ENCODE data around the gene C13orf46. TPM values are rescaled to one million over a fixed set of nuclear protein-coding genes. Genes with fewer than 3 reads are reported as not detected.

C13orf46 gene
- total and polyA plus RNA-seq, 10 of the 15 experiments (the other 5 are each of a cell fraction or from before 2014, with no cell fraction given), result 0.01 to 0.18 (median 0.09) TPM; not detected in 6

Other genes with a start within 250 kb of the C13orf46 start
- 0.06 and 0.22 TPM in 2 replicates for gene TMEM255B, start 214.8 kb downstream of the C13orf46 start, total RNA-seq (2014; rRNA removed)
- gene TMEM255B, start 214.8 kb downstream of the C13orf46 start, total RNA-seq (2014; rRNA removed; fragmentation: Illumina TruSeq; extraction: Trizol), result 0.13 and 0.18 TPM in 2 replicates
- gene TMEM255B, start 214.8 kb downstream of the C13orf46 start, total RNA-seq (2021), result 0.43 and 0.62 TPM in 2 replicates
- 0.04 and 0.05 TPM in 2 replicates for gene TMEM255B, start 214.8 kb downstream of the C13orf46 start, polyA plus RNA-seq (2011; rRNA removed)
- 0.05 and 0.15 TPM in 2 replicates for gene TMEM255B, start 214.8 kb downstream of the C13orf46 start, polyA plus RNA-seq (2014; fragmentation: Illumina TruSeq; extraction: Trizol)
- not detected for gene TMEM255B, start 214.8 kb downstream of the C13orf46 start, polyA plus RNA-seq (2014; fragmentation: Nextera tagmentation; extraction: Ambion mirVana)
- 0.23 and 0.27 TPM in 2 replicates for gene TMEM255B, start 214.8 kb downstream of the C13orf46 start, polyA plus RNA-seq (2014; rRNA removed)
- gene TMEM255B, start 214.8 kb downstream of the C13orf46 start, polyA plus RNA-seq (2016; fragmentation: Nextera tagmentation; extraction: Ambion mirVana), result under 1 TPM in 1 of 2 experiments, not detected in 1; 0.04 TPM
- gene GAS6, start 110.0 kb downstream of the C13orf46 start, total RNA-seq (2014; rRNA removed), result 0.11 TPM in 2 replicates
- gene GAS6, start 110.0 kb downstream of the C13orf46 start, total RNA-seq (2014; rRNA removed; fragmentation: Illumina TruSeq; extraction: Trizol), result 0.09 TPM in 1 of 2 replicates, not detected in the other
- gene GAS6, start 110.0 kb downstream of the C13orf46 start, total RNA-seq (2021), result 0.24 and 0.59 TPM in 2 replicates
- gene GAS6, start 110.0 kb downstream of the C13orf46 start, polyA plus RNA-seq (2011; rRNA removed), result 0.04 and 0.06 TPM in 2 replicates
- 0.07 TPM in 1 of 2 replicates, not detected in the other for gene GAS6, start 110.0 kb downstream of the C13orf46 start, polyA plus RNA-seq (2014; fragmentation: Illumina TruSeq; extraction: Trizol)
- gene GAS6, start 110.0 kb downstream of the C13orf46 start, polyA plus RNA-seq (2014; fragmentation: Nextera tagmentation; extraction: Ambion mirVana), result not detected
- gene GAS6, start 110.0 kb downstream of the C13orf46 start, polyA plus RNA-seq (2014; rRNA removed), result 0.03 and 0.11 TPM in 2 replicates
- gene GAS6, start 110.0 kb downstream of the C13orf46 start, polyA plus RNA-seq (2016; fragmentation: Nextera tagmentation; extraction: Ambion mirVana), result under 1 TPM; 0.36 to 0.38 TPM
- gene RASA3, start 158.5 kb upstream of the C13orf46 start, total RNA-seq (2014; rRNA removed), result 18.2 and 19.1 TPM in 2 replicates
- 14.6 and 16.6 TPM in 2 replicates for gene RASA3, start 158.5 kb upstream of the C13orf46 start, total RNA-seq (2014; rRNA removed; fragmentation: Illumina TruSeq; extraction: Trizol)
- gene RASA3, start 158.5 kb upstream of the C13orf46 start, total RNA-seq (2021), result 29.4 and 33.9 TPM in 2 replicates
- gene RASA3, start 158.5 kb upstream of the C13orf46 start, polyA plus RNA-seq (2011; rRNA removed), result 10.5 and 15.0 TPM in 2 replicates
- gene RASA3, start 158.5 kb upstream of the C13orf46 start, polyA plus RNA-seq (2014; fragmentation: Illumina TruSeq; extraction: Trizol), result 13.8 and 19.8 TPM in 2 replicates
- gene RASA3, start 158.5 kb upstream of the C13orf46 start, polyA plus RNA-seq (2014; fragmentation: Nextera tagmentation; extraction: Ambion mirVana), result 1 to 10 TPM in 1 of 2 experiments, under 1 TPM in 1; 0.79 to 2.1 TPM
- gene RASA3, start 158.5 kb upstream of the C13orf46 start, polyA plus RNA-seq (2014; rRNA removed), result 28.5 and 29.0 TPM in 2 replicates
- 10 to 100 TPM; 16.5 to 18.6 TPM for gene RASA3, start 158.5 kb upstream of the C13orf46 start, polyA plus RNA-seq (2016; fragmentation: Nextera tagmentation; extraction: Ambion mirVana)
- not detected in 2 replicates for gene CFAP97D2, start 205.2 kb upstream of the C13orf46 start, total RNA-seq (2014; rRNA removed)
- gene CFAP97D2, start 205.2 kb upstream of the C13orf46 start, total RNA-seq (2014; rRNA removed; fragmentation: Illumina TruSeq; extraction: Trizol), result not detected in 2 replicates
- not detected in 2 replicates for gene CFAP97D2, start 205.2 kb upstream of the C13orf46 start, total RNA-seq (2021)
- not detected in 2 replicates for gene CFAP97D2, start 205.2 kb upstream of the C13orf46 start, polyA plus RNA-seq (2011; rRNA removed)
- not detected in 2 replicates for gene CFAP97D2, start 205.2 kb upstream of the C13orf46 start, polyA plus RNA-seq (2014; fragmentation: Illumina TruSeq; extraction: Trizol)
- gene CFAP97D2, start 205.2 kb upstream of the C13orf46 start, polyA plus RNA-seq (2014; fragmentation: Nextera tagmentation; extraction: Ambion mirVana), result not detected
- not detected in 2 replicates for gene CFAP97D2, start 205.2 kb upstream of the C13orf46 start, polyA plus RNA-seq (2014; rRNA removed)
- gene CFAP97D2, start 205.2 kb upstream of the C13orf46 start, polyA plus RNA-seq (2016; fragmentation: Nextera tagmentation; extraction: Ambion mirVana), result not detected